ENCODE measurements around the gene NFIL3. TPM values are rescaled to one million over a fixed set of nuclear protein-coding genes. Genes with fewer than 3 reads are reported as not detected.

Gene NFIL3
- total RNA-seq, 2 experiments from 2014 or later: 6.2 to 11.9 TPM

GRCh38 chr9:91427873-91428272, 4.2 kb upstream of the NFIL3 start:
- Histone ChIP-seq H3K27ac (ENCODE audit: low read depth, low read length, poor library complexity, severe bottlenecking) (no peak overlapping the region), H3K9me3 (ENCODE audit: low read length) (no peaks in the 10 kb centered on the region), H3K4me1 (ENCODE audit: insufficient read depth, low read length, poor library complexity, severe bottlenecking) (peaks cover 12% of the 10 kb centered on the region), H3K9me2 (ENCODE audit: insufficient read depth, low read length) (no peaks in the 10 kb centered on the region), H4K20me1 (ENCODE audit: insufficient read depth, low read length) (peaks cover 2% of the 10 kb centered on the region; the same call in 1 of the 2 replicates), H3K4me3 (ENCODE audit: low read depth, low read length, poor library complexity, severe bottlenecking) (no peak overlapping the region), H3K36me3 (ENCODE audit: insufficient read depth, low read length) (no peaks in the 10 kb centered on the region), H2AFZ (ENCODE audit: low read length) (no peak overlapping the region), H3K79me2 (ENCODE audit: insufficient read depth, low read depth, low read length) (no peaks in the 10 kb centered on the region), H3K4me2 (ENCODE audit: low read length) (no peak overlapping the region)
- intact Hi-C loops (cut with micrococcal nuclease; ENCODE audit: unreplicated experiment): loop anchor here (2.0 kb wide), 2 partner anchors 235 to 339 kb away; no protein-coding TSS in a partner anchor
- DNase-seq (ENCODE audit: low spot score): no peak
- no TSS peak for BruUV-seq (replicated peaks)
- CTCF ChIA-PET (ENCODE audit: unreplicated experiment): no interaction called here
- TF ChIP-seq EZH2phosphoT487 (IDR thresholded peaks at IDR 0.05; ENCODE audit: borderline replicate concordance, low read depth, low read length): no peak
- TF ChIP-seq, protein P1, sequence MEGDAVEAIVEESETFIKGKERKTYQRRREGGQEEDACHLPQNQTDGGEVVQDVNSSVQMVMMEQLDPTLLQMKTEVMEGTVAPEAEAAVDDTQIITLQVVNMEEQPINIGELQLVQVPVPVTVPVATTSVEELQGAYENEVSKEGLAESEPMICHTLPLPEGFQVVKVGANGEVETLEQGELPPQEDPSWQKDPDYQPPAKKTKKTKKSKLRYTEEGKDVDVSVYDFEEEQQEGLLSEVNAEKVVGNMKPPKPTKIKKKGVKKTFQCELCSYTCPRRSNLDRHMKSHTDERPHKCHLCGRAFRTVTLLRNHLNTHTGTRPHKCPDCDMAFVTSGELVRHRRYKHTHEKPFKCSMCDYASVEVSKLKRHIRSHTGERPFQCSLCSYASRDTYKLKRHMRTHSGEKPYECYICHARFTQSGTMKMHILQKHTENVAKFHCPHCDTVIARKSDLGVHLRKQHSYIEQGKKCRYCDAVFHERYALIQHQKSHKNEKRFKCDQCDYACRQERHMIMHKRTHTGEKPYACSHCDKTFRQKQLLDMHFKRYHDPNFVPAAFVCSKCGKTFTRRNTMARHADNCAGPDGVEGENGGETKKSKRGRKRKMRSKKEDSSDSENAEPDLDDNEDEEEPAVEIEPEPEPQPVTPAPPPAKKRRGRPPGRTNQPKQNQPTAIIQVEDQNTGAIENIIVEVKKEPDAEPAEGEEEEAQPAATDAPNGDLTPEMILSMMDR (conservative IDR thresholded peaks at IDR 0.05; ENCODE audit: low read length): no peak
- POLR2A ChIA-PET: no interaction called here

GRCh38 chr9:91426123-91426745, 2.6 kb upstream of the NFIL3 start:
- peaks cover 22% of the 10 kb centered on the region for H3K4me1 ChIP-seq (ENCODE audit: insufficient read depth, low read length, poor library complexity, severe bottlenecking)
- no peaks in the 10 kb centered on the region for H3K36me3 ChIP-seq (ENCODE audit: insufficient read depth, low read length)
- H3K4me2 ChIP-seq (ENCODE audit: low read length): no peak overlapping the region
- CTCF ChIA-PET (ENCODE audit: unreplicated experiment): interaction anchor here (1.4 to 1.5 kb wide), 2 partner anchors 336 to 511 kb away, joined by 5 to 10 read pairs; no protein-coding TSS in a partner anchor
- H3K9me3 ChIP-seq (ENCODE audit: low read length): no peaks in the 10 kb centered on the region
- peaks cover 17% of the 10 kb centered on the region; the same call in 1 of the 2 replicates for H4K20me1 ChIP-seq (ENCODE audit: insufficient read depth, low read length)
- peak; percentile 73 for DNase-seq (ENCODE audit: low spot score)
- peaks cover 4% of the 10 kb centered on the region; the same call in 1 of the 2 replicates for H3K79me2 ChIP-seq (ENCODE audit: insufficient read depth, low read depth, low read length)
- H3K4me3 ChIP-seq (ENCODE audit: low read depth, low read length, poor library complexity, severe bottlenecking): no peak overlapping the region
- intact Hi-C loops (cut with micrococcal nuclease; ENCODE audit: unreplicated experiment): loop anchor here (1.0 to 2.0 kb wide), 3 partner anchors 233 to 511 kb away; no protein-coding TSS in a partner anchor
- H2AFZ ChIP-seq (ENCODE audit: low read length): no peak overlapping the region
- no TSS peak for BruUV-seq (replicated peaks)
- H3K27ac ChIP-seq (ENCODE audit: low read depth, low read length, poor library complexity, severe bottlenecking): no peak overlapping the region
- no peak for TF ChIP-seq EZH2phosphoT487 (IDR thresholded peaks at IDR 0.05; ENCODE audit: borderline replicate concordance, low read depth, low read length)
- TF ChIP-seq, protein P1 (conservative IDR thresholded peaks at IDR 0.05; ENCODE audit: low read length): peak; percentile 88
- POLR2A ChIA-PET: interaction anchor here (0.6 to 0.8 kb wide), 6 partner anchors 13 to 513 kb away, joined by 3 to 4 read pairs (median 3); no protein-coding TSS in a partner anchor
- no peaks in the 10 kb centered on the region for H3K9me2 ChIP-seq (ENCODE audit: insufficient read depth, low read length)

DNA sequence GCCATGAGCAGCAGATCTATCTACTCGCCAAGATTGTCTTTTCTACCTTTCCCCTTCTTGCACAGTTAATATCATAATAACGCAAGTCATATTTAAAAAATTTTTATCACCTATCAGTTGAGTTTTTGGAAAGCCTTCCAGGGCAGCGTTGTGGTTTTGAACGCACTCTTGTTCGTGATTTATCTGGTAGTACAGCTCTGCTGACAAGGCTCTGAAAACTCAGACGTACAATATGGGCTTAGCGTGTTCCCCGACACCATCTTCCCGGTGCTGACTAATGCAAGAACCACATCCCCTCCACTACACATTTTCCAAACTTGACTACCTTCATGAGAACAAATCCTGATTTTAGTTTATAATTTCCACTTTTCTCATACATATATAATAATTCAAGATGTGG, 1.6 kb upstream of the NFIL3 start:
- peaks cover 22% of the 10 kb centered on the region for H3K4me1 ChIP-seq (ENCODE audit: insufficient read depth, low read length, poor library complexity, severe bottlenecking)
- H3K36me3 ChIP-seq (ENCODE audit: insufficient read depth, low read length): no peaks in the 10 kb centered on the region
- BruUV-seq (replicated peaks): no TSS peak
- no peak overlapping the region for H3K4me2 ChIP-seq (ENCODE audit: low read length)
- ChIA-PET POLR2A (no interaction called here), CTCF (ENCODE audit: unreplicated experiment) (interaction anchor here (0.7 to 1.5 kb wide), 4 partner anchors 335 to 511 kb away, joined by 3 to 10 read pairs (median 4); no protein-coding TSS in a partner anchor)
- no peaks in the 10 kb centered on the region for H3K9me3 ChIP-seq (ENCODE audit: low read length)
- DNase-seq (ENCODE audit: low spot score): no peak
- no peaks in the 10 kb centered on the region for H3K9me2 ChIP-seq (ENCODE audit: insufficient read depth, low read length)
- peaks cover 17% of the 10 kb centered on the region; the same call in 1 of the 2 replicates for H4K20me1 ChIP-seq (ENCODE audit: insufficient read depth, low read length)
- H3K27ac ChIP-seq (ENCODE audit: low read depth, low read length, poor library complexity, severe bottlenecking): no peak overlapping the region
- no peak for TF ChIP-seq EZH2phosphoT487 (IDR thresholded peaks at IDR 0.05; ENCODE audit: borderline replicate concordance, low read depth, low read length)
- TF ChIP-seq, protein P1 (conservative IDR thresholded peaks at IDR 0.05; ENCODE audit: low read length): no peak
- no peak overlapping the region for H3K4me3 ChIP-seq (ENCODE audit: low read depth, low read length, poor library complexity, severe bottlenecking)
- intact Hi-C loops (cut with micrococcal nuclease; ENCODE audit: unreplicated experiment): no loop called here
- H3K79me2 ChIP-seq (ENCODE audit: insufficient read depth, low read depth, low read length): peaks cover 4% of the 10 kb centered on the region; the same call in 1 of the 2 replicates
- no peak overlapping the region for H2AFZ ChIP-seq (ENCODE audit: low read length)
